Measurements from ENCODE around the gene ETS1.

ETS1 gene

GRCh38 chr11:128492461-128492860, 94.9 kb downstream of the ETS1 start:
- Histone ChIP-seq H3K9me3 (no peaks in the 10 kb centered on the region), H3K9ac (no peak overlapping the region), H3K27me3 (no peaks in the 10 kb centered on the region), H3K4me2 (no peak overlapping the region), H3K36me3 (peaks cover 64% of the 10 kb centered on the region), H4K20me1 (peaks cover 26% of the 10 kb centered on the region), H3K27ac (no peak overlapping the region), H3K4me1 (peaks cover 14% of the 10 kb centered on the region), H3K4me3 (no peak overlapping the region)
- TF ChIP-seq Cebpa-rat (IDR thresholded peaks at IDR 0.05) = no peak

- no peak for TF ChIP-seq Cebpa-rat (IDR thresholded peaks at IDR 0.05)
- Histone ChIP-seq H3K27ac (no peak overlapping the region), H4K20me1 (peaks cover 15% of the 10 kb centered on the region; the same call in 1 of the 2 replicates), H3K27me3 (no peaks in the 10 kb centered on the region), H3K4me3 (no peak overlapping the region), H3K9ac (no peak overlapping the region), H3K4me1 (peaks cover 3% of the 10 kb centered on the region; the same call in 1 of the 2 replicates), H3K36me3 (peaks cover 75% of the 10 kb centered on the region), H3K9me3 (no peaks in the 10 kb centered on the region), H3K4me2 (no peak overlapping the region)
Measured at GRCh38 chr11:128491195-128491936, 96.0 kb downstream of the ETS1 start.

GRCh38 chr11:128490092-128490491, 97.3 kb downstream of the ETS1 start:
- peaks cover 87% of the 10 kb centered on the region for H3K36me3 ChIP-seq
- no peak overlapping the region for H3K4me2 ChIP-seq
- no peaks in the 10 kb centered on the region for H3K4me1 ChIP-seq
- no peak overlapping the region for H3K9ac ChIP-seq
- H3K4me3 ChIP-seq = no peak overlapping the region
- H3K9me3 ChIP-seq = no peaks in the 10 kb centered on the region
- H3K27ac ChIP-seq = no peak overlapping the region
- no peaks in the 10 kb centered on the region for H3K27me3 ChIP-seq
- H4K20me1 ChIP-seq = peaks cover 14% of the 10 kb centered on the region; the same call in 1 of the 2 replicates
- TF ChIP-seq Cebpa-rat (IDR thresholded peaks at IDR 0.05) = no peak

- no peak overlapping the region for H3K4me3 ChIP-seq
- no peak overlapping the region for H3K27ac ChIP-seq
- H3K4me2 ChIP-seq = no peak overlapping the region
- no peaks in the 10 kb centered on the region for H3K9me3 ChIP-seq
- no peaks in the 10 kb centered on the region for H3K27me3 ChIP-seq
- no peaks in the 10 kb centered on the region for H3K4me1 ChIP-seq
- H3K36me3 ChIP-seq = peaks cover 96% of the 10 kb centered on the region
- H3K9ac ChIP-seq = no peak overlapping the region
- TF ChIP-seq Cebpa-rat (IDR thresholded peaks at IDR 0.05) = no peak
- H4K20me1 ChIP-seq = peaks cover 13% of the 10 kb centered on the region; the same call in 1 of the 2 replicates
Measured at GRCh38 chr11:128488471-128488870, 98.9 kb downstream of the ETS1 start.

GRCh38 chr11:128487978-128488377, 99.4 kb downstream of the ETS1 start:
- no peaks in the 10 kb centered on the region for H3K9me3 ChIP-seq
- no peak for TF ChIP-seq Cebpa-rat (IDR thresholded peaks at IDR 0.05)
- no peaks in the 10 kb centered on the region for H3K4me1 ChIP-seq
- no peak overlapping the region for H3K4me2 ChIP-seq
- no peaks in the 10 kb centered on the region for H3K27me3 ChIP-seq
- H3K4me3 ChIP-seq = no peak overlapping the region
- no peak overlapping the region for H3K27ac ChIP-seq
- peaks cover 8% of the 10 kb centered on the region; the same call in 1 of the 2 replicates for H4K20me1 ChIP-seq
- H3K36me3 ChIP-seq = peaks cover 96% of the 10 kb centered on the region
- no peak overlapping the region for H3K9ac ChIP-seq

GRCh38 chr11:128484172-128484571, 103.2 kb downstream of the ETS1 start:
- Histone ChIP-seq H3K36me3 (peaks cover 100% of the 10 kb centered on the region), H4K20me1 (no peaks in the 10 kb centered on the region), H3K4me2 (no peak overlapping the region), H3K27ac (no peak overlapping the region), H3K27me3 (no peaks in the 10 kb centered on the region), H3K9ac (no peak overlapping the region), H3K4me3 (no peak overlapping the region), H3K9me3 (0 out of 2 replicates have a peak, but pooled peaks cover 9% of the 10 kb centered on the region), H3K4me1 (no peaks in the 10 kb centered on the region)
- no peak for TF ChIP-seq Cebpa-rat (IDR thresholded peaks at IDR 0.05)

GRCh38 chr11:128483211-128483788, 104.1 kb downstream of the ETS1 start:
- no peaks in the 10 kb centered on the region for H4K20me1 ChIP-seq
- H3K9me3 ChIP-seq = 0 out of 2 replicates have a peak, but pooled peaks cover 9% of the 10 kb centered on the region
- no peak overlapping the region for H3K4me3 ChIP-seq
- H3K36me3 ChIP-seq = peaks cover 100% of the 10 kb centered on the region
- TF ChIP-seq Cebpa-rat (IDR thresholded peaks at IDR 0.05) = no peak
- H3K27ac ChIP-seq = no peak overlapping the region
- H3K4me2 ChIP-seq = no peak overlapping the region
- no peaks in the 10 kb centered on the region for H3K27me3 ChIP-seq
- H3K4me1 ChIP-seq = no peaks in the 10 kb centered on the region
- no peak overlapping the region for H3K9ac ChIP-seq

GRCh38 chr11:128482512-128483191, 104.7 kb downstream of the ETS1 start:
- Histone ChIP-seq H3K4me3 (no peak overlapping the region), H3K27me3 (no peaks in the 10 kb centered on the region), H3K4me2 (no peak overlapping the region), H3K9ac (no peak overlapping the region), H4K20me1 (no peaks in the 10 kb centered on the region), H3K4me1 (no peaks in the 10 kb centered on the region), H3K27ac (no peak overlapping the region), H3K36me3 (peaks cover 98% of the 10 kb centered on the region), H3K9me3 (0 out of 2 replicates have a peak, but pooled peaks cover 9% of the 10 kb centered on the region)
- TF ChIP-seq Cebpa-rat (IDR thresholded peaks at IDR 0.05) = no peak

GRCh38 chr11:128482092-128482491, 105.3 kb downstream of the ETS1 start:
- peaks cover 98% of the 10 kb centered on the region for H3K36me3 ChIP-seq
- no peak overlapping the region for H3K9ac ChIP-seq
- H3K27me3 ChIP-seq = no peaks in the 10 kb centered on the region
- TF ChIP-seq Cebpa-rat (IDR thresholded peaks at IDR 0.05) = no peak
- H4K20me1 ChIP-seq = no peaks in the 10 kb centered on the region
- H3K9me3 ChIP-seq = 0 out of 2 replicates have a peak, but pooled peaks cover 9% of the 10 kb centered on the region
- no peak overlapping the region for H3K4me3 ChIP-seq
- no peak overlapping the region for H3K27ac ChIP-seq
- H3K4me2 ChIP-seq = no peak overlapping the region
- no peaks in the 10 kb centered on the region for H3K4me1 ChIP-seq

- Histone ChIP-seq H3K4me1 (no peaks in the 10 kb centered on the region), H4K20me1 (no peaks in the 10 kb centered on the region), H3K9me3 (0 out of 2 replicates have a peak, but pooled peaks cover 9% of the 10 kb centered on the region), H3K36me3 (peaks cover 98% of the 10 kb centered on the region), H3K27me3 (no peaks in the 10 kb centered on the region), H3K4me3 (no peak overlapping the region), H3K4me2 (no peak overlapping the region), H3K9ac (no peak overlapping the region), H3K27ac (no peak overlapping the region)
- peak; percentile 31; the same call in 1 of the 2 replicates for TF ChIP-seq Cebpa-rat (IDR thresholded peaks at IDR 0.05)
Measured at GRCh38 chr11:128481135-128481534, 106.2 kb downstream of the ETS1 start.

Measured in BLaER1 (cell line).